Stimulated activated CD8-positive, alpha-beta memory T cell treated with anti-CD3 and anti-CD28 coated beads, Interleukin-2, amount 100 ng/mL, for 1 hour (primary cell): ENCODE data around the gene SPRED2.
"Not testable (repeated sequence)": the region's sequence is repeated elsewhere in the genome, so short reads cannot be mapped to it uniquely, and the experiment has no call there.

Source experiments
- DNase-seq, 2 donors: peaks; one replicate each; pipeline ENCODE4 v3.0.0-alpha.2; 2020; ENCODE audit warnings: low read depth in 2 of 2

SPRED2 gene

DNA sequence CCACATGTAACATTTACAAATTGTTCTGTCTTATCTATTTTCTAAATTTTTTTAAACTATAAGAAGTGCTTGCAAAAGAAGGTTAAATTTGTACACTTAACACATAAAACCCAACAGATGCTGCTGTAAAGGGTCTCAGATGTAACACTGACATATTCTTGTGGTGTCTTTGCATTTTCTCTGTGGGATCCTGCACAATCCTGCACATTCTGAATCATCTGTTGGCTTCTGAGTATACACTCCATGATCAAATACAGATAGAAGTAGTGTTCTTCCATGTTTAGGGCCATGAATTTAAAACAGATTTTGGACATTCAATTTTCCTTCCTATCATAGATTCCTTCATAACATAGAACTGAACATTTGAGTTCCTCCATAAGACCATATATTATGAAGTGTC is 89.0 kb downstream of the SPRED2 start:
- DNase-seq = no peak

DNA sequence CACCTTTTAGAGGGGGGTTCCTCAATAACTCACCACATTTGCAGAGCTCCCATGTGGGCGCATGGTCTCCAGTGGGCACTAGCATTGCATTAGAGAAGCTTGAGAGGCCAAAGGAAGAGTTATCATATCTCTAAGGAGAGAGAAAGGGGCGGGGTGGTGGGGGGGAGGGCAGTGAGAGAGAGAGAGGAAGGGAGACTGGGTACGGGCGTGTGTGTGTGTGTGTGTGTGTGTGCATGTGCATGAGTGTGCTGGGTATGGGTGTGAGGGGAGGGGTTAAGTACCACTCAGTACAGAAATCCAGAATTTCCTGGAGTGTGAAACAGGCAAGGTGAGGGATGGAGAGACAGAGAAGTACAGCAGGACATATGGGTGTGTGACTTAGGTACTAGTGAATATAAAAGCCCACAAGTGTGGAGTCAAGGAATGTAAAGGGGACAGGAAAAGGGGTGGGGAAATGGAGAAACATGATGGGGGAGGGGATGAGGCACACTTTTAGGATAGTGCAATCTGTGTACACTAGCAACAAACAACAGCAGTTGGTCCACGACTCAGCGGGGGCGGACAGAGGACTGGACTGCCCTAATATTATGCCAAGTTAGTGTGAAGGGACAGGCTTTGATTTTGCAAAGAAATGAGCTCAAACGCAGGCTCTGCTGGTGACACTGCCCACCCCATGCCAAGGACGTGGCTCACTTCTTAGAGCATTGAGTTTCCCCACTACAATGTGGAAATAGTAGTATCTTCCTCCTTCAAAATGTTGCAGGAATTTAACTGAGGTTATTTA is 91.3 kb downstream of the SPRED2 start:
- no peak for DNase-seq

DNA sequence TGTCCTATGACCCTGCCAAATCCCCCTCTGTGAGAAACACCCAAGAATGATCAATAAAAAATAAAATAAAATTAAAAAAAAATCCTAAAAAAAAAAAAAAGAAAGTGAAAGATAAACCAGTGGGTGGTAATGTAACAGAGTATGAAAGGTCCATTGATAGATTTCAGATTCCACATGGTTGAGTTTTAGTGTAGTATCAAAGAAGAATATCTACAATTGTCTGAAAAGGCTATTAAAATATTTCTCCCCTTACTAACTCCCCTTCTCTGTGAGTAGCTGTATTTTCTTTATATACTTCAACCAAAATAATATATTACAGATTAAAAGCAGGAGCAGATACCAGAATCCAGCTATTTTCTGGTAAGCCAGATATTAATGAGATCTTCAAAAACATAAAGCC is 92.8 kb downstream of the SPRED2 start:
- DNase-seq = no peak

DNA sequence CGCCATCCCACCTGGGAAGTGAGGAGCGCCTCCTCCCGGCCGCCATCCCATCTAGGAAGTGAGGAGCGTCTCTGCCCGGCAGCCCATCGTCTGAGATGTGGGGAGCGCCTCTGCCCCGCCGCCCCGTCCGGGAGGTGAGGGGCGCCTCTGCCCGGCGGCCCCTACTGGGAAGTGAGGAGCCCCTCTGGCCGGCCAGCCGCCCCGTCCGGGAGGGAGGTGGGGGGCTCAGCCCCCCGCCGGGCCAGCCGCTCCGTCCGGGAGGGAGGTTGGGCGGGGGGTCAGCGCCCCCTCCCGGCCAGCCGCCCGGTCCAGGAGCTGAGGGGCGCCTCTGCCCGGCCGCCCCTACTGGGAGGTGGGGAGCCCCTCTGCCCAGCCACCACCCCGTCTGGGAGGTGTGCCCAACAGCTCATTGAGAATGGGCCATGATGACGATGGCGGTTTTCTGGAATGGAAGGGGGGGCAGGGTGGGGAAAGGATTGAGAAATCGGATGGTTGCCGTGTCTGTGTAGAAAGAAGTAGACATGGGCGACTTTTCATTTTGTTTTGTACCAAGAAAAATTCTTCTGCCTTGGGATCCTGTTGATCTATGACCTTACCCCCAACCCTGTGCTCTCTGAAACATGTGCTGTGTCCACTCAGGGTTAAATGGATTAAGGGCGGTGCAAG is 93.4 kb downstream of the SPRED2 start:
- DNase-seq = not testable (repeated sequence)

DNA sequence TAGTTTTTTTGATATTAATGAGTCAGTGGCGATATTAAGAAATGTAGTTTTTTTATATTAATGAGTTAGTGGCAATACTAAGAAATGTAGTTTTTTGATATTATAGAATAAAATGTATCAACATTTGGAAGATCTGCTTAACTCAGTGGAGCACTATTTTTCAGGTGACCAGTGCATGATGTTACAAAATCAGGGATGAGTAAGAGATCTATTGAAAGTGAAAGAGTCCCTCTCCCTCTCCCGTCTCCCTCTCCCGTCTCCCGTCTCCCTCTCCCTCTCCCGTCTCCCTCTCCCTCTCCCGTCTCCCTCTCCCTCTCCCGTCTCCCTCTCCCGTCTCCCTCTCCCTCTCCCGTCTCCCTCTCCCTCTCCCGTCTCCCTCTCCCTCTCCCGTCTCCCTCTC is 94.5 kb downstream of the SPRED2 start:
- not testable (repeated sequence) for DNase-seq

DNA sequence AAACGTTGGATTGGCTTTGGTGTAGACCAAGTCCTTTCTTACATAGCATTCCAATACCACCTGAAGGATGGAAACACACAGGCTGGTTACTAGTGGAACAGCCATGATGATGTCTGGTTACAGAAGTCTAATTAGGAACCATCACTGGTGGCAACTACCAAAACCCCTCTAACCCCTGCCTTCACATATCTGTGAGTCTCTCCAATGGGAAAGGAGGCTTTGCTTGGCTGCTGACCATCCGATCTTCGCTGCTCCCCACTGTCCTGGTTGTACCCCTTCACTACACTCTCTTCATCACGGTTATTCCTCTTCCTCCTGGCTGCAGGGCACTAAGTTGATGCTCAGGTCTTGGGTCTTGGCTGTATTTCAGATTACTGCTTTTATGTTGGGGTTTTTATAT is 97.7 kb downstream of the SPRED2 start:
- DNase-seq = no peak

DNA sequence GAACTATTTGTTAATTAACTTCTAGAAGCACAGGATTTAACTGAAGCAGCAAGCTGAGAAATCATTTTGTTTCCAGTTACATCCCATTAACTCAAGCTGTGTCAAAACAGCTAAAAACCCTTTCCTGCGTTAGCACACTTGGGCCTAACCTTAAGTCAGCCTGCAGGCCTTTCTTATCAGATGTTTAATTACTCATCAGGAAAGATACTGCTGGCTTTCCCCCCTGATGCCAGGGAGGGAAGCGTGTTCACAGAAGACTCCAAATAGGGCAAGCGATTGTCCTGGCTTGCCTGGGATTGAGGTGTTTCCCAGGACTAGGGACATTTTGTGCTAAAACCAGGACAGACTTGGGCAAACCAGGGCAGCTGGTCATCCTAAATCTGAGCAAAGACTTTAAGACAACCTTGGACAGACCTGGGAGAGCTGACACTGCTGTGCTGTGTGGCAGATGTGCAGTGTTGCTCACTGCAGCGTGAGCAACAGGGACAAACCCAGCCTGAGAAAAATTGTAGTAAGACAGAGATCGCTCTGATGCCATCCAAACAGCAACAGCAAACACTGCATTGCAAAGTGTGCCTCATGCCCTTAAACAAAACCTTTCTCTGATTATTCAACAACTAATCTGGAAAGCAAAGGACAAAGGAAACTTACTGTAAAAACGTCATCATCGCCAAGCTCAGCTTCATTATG is 100.9 kb downstream of the SPRED2 start:
- DNase-seq = no peak

DNA sequence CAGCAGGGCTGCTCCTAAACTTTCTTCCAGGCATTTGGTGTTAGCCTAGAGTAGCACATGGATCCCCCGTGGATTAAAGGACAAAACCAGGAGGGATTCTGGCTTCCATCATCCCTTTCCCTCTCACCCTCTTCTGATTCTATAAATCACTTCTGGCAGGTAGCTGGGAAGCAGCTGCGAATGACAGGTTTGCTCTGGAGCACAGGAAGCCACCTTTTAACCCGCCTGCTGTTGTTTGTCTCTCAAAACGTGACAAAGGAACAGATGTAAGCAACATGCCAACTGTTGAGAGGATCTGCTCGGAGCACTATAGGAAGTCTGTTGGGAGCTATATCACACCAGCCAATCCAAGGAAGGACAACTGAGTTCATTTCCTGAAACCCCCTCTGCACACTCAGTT is 102.9 kb downstream of the SPRED2 start:
- no peak for DNase-seq

DNA sequence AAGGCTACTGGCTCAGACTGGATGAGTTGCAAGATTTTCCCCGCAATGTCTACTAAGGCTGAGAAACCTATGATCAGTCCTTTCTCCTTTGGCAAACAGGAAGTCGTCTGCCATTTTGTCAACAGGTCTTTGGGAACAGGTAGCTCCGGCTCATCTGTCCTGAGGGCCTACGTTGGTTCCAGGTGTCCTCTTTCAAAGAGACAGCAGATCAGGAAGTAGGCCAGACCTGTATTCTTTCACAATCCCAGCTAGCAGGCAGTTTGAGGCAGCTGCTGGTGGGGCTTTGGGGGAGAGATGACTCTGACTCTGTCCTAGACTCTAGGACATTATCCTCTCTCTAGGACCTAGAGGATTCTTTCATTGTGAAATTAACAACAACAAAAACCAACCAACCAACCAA is 106.1 kb downstream of the SPRED2 start:
- DNase-seq = no peak

DNA sequence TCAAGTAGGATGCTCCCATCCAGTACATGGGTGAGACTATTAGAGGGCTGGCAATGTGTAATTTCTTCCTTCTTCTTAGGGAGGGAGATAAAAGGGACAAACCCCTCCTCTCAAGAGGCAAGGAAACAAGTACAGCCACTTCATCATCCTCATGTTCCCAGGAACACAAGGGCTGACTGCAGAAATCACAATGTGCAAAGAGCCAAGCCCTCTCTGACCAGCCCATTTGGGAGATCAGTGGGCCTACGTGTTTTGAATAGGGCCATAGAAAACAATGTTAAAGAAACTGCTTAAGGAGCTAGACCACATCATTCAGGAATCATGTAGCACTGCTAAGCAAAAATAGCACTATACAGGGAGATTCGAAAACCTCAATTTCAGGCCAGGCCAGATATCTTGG is 107.3 kb downstream of the SPRED2 start:
- no peak for DNase-seq

DNA sequence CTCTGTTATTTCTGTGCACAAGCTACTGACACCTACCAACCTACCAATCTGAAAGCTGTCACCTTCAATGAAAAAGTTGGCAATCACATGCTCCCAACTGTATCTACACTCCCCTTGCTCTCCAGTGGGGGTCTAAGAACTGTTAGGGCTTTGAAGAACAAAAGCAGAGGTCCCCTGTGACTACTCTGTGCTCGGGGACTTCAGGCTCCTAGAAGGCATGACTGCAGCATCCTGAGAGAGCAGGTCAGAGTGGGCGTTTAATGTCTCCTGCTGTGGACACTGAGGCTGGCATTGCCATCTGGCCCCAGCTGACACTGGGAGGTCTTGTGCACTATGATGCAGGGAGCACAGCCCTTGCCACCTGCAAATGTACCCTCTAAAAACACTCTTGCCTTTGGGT is 111.5 kb downstream of the SPRED2 start:
- no peak for DNase-seq

DNA sequence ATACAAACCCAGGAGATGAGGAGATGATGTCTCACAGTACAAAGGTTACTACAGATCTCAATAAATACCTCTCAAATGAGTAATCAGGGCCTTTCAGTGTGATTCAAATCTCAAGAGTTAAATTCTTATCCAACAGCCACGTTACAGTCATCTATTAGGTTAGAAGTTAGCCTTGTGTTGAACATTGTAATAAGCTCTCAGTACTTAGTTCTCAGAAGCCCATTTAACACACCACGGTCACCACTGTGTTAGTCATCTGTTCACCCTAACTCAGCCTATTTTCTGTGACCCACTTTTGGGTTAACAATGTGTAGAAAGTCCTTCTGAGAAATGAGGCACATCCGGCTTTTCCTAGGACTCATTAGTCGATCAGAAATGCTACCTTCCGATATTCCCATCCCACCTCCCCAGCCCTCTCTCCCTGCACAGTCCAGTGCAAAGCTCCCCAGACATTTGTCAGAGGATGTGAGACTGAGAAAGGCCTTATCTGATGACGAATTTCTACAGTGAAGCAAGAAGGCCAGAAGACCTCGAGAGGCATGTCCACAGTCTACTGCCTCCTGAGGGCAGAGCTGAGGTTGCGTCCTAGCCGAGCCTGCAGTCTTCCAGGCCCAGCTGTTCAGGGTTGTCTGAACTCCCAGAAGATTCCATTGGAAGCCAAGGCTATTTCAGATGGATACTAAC is 112.2 kb downstream of the SPRED2 start:
- no peak for DNase-seq

DNA sequence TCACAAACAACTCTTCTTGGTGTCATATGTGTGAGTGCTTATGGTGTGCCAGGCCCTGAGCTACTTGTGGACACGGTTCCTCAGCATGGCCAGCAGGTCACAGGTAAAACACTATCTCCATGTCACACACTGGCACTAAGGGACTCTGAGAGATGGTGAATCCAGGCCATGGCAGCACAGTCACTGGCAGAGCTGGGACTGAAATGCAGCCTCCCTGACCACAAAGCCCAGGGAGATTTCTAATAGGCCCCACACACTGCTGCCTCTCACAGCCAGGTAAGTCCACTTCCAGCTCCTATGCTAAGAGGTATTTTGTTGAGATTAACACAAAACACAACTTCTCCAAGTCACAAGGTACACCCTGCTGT is 112.7 kb downstream of the SPRED2 start:
- DNase-seq = no peak

DNA sequence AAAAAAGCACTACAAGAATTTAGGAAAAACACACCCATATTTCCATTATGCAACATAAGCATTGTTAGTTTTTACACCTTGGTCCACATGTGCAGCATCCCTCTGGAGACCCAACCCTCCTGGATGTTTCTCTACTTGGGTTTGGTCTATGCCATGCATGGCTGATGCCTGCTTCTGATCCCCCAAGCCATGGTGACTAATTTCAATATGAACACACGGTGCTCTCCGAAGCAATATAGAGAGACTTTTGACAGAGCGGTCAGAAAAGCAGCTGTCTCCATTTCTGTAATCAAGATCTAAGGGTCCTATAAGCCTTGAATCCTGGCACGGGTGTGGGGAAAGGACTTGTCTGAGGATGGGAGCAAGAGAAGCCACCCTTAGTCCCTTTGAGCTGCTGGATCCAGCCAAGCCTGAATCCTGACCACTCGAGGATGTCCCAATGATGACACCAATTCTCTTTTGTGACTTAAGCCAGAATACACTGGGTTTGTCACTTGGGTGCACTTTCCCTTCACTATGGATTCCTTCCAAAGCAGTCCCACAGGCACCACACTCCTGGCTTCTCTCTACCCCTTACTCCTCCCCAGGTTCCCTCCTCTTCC is 113.2 kb downstream of the SPRED2 start:
- DNase-seq = no peak

DNA sequence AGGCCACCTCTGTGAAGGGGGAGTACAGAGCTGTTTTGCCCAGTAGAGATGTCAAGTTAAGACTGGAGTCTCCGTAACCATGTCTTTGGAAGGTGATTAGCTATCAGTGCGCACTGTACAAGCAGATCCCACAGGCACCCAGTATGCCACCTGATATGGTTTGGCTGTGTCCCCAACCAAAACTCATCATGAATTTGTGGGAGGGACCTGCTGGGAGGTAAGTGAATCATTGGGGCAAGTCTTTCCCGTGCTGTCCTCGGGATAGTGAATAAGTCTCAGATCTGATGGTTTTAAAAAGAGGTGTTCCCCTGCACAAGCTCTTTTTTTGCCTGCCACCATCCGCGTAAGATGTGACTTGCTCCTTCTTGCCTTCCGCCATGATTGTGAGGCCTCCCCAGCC is 114.6 kb downstream of the SPRED2 start:
- no peak for DNase-seq

DNA sequence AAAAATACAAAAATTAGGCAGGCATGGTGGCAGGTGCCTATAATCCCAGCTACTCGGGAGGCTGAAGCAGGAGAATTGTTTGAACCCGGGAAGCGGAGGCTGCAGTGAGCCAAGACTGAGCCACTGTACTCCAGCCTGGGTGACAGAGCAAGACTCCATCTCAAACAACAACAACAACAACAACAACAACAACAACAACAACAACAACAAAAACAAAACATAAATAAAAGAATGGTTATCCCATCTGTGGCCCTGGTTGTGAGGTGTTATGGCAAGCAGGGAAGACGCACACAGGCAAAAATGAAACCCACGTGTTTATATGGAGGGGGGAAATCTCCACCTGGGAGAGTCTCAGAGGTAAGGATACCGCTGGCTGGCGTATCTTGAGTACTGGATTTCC is 115.0 kb downstream of the SPRED2 start:
- DNase-seq = not testable (repeated sequence)

DNA sequence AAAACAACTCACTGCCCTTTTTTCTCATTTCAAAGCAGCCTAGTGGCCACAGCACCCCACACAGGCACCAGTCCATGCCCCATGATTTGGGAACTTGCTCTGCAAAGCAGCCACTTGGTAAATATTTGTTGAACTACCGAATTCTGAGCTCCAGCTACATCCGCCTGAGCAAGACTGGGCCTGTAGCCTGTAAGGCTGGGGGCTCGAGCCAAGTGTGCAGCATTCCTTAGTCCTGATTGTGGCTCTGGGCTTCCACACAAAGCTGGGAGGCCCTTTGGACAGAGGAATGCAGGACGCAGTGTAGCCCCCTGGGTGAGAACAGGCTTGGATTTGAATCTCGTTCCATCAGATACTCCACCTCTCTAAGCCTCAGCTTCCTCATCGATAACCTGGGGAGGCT is 116.3 kb downstream of the SPRED2 start:
- DNase-seq = no peak

DNA sequence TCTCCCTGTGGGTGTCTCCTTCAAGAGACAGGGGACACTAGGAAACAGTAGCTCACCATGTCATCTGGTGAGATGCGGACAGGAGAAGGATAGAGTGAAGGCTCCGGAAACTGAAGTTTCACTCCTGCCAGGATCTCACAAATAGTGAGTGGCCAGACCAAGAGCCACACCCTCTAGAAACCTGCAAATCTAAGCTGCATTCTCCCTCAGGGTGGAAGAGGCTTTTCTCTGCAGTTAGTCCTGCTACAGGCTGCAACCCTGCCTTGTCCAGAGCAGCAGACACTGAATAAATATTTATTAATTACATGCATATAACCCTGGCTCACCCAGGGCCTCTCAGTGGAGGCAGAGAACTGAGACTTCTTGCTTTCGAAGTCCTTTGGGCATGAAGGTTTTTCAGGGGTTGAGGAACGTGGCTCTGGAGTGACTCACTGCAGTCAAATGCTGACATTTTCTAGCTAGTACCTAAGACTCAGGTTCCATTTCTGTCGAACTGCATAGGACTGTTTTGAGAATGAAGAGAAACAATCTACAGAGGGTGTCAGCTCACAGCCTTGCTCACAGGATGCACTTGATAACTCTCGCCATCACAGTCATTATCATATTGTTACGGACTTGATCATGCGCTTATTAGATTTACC is 117.5 kb downstream of the SPRED2 start:
- DNase-seq = no peak

DNA sequence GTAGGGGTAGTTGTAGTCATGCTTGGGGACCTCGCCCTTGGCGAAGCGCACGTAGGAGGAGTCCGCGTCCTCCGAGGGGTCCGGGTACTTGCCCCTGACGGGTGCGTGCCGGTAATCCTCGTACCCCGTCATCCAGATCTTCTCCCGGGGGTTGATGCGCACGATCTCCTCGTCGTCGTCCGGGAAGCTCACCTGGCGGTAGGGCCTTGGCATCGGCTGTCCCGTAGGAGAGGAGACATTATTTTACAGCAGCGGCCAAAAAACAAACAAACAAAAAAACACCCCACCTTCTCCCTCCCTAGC is 118.5 kb downstream of the SPRED2 start:
- no peak for DNase-seq

DNA sequence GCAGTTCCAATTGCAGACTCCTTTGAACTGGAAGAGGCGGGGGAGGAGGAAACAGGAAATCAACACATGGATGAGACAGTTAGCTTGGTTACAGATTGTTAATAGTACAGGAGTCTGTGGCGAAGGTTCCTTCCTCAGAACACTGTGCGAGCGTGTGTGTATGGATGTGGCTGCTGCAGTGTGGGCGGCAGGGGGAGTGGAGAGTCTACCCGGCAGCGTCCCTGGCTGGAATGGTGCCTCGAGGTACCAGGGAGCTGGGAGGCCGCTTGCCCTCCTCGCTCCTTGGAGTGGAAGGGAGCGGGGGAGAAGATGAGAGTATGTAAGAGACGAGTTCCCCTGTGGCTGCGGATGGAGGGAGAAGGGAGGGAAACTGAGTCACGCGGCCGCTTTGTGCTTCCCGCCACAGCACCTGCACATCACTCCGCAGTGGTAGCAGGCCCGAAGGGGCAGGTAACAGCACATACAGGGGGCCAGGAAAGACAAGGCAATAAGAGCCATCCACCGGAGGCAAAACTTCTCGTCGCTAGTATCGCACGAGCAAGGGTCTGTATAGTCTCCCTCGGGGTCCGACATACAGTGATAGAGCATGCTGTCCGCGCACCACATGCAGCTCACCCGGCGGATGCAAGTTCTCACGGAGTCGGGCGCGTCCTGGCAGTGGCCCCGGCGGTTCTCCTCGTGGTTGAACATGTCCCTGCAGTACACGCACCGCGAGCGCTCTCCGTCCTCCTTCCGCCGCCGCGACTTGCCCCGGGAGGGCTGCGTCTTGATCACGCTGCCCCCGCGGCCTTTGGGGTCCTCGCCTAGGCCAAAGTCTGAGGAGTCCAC is 119.1 kb downstream of the SPRED2 start:
- DNase-seq = no peak

DNA sequence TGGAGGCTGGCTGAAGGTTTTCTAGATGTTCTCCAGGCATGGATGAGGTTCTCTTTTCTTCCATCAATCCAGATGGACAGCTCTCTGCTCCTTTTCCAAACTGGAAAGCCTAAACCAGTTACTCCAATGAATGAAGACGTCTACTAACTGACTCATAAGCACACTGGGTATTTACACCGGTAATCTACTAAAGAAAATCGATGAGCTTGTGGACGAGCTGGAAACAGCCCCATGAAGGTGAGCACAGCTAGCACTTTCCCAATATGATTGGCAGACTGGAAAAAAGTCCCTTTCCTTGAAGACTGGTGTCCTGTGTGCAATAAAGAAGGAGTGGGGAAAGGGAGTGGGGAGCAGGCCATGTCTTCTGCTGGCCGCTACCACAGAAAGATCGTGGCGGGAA is 120.8 kb downstream of the SPRED2 start:
- DNase-seq = no peak
